ENCODE results near the gene SORCS2.

SORCS2 gene

GRCh38 chr4:7747566-7747965, 555.2 kb downstream of the SORCS2 start:
- no peak overlapping the region for H3K27ac ChIP-seq (ENCODE audit: insufficient read depth in 1 of 2, low read depth in 1 of 2, low read length in 2 of 2, poor library complexity in 1 of 2, severe bottlenecking in 2 of 2)
- CTCF ChIA-PET, result no interaction called here
- no peak for DNase-seq

GRCh38 chr4:7750523-7750922, 558.2 kb downstream of the SORCS2 start:
- Histone ChIP-seq H3K27me3 (replicated peaks in 2 of 5; ENCODE audit: control insufficient read depth in 4 of 5, insufficient read depth in 5 of 5, low read length in 4 of 5) (peaks cover 0 to 42% (median 3%) of the 10 kb centered on the region in 5 experiments), H3K4me3 (ENCODE audit: control insufficient read depth in 1 of 7, extremely low read depth in 1 of 7, insufficient read depth in 4 of 7, low read depth in 2 of 7, low read length in 6 of 7) (no peak overlapping the region), H3K4me1 (ENCODE audit: control extremely low read depth in 1 of 4, control insufficient read depth in 4 of 4, insufficient read depth in 4 of 4, low read length in 3 of 4) (no peaks in the 10 kb centered on the region), H3K27ac (ENCODE audit: insufficient read depth in 1 of 2, low read depth in 1 of 2, low read length in 2 of 2, poor library complexity in 1 of 2, severe bottlenecking in 2 of 2) (no peak overlapping the region), H3K9me3 (ENCODE audit: control extremely low read depth in 1 of 5, control insufficient read depth in 4 of 5, insufficient read depth in 2 of 5, low read depth in 1 of 5, low read length in 4 of 5) (peaks cover 0 to 5% (median 0%) of the 10 kb centered on the region in 5 experiments), H3K36me3 (ENCODE audit: control insufficient read depth in 4 of 4, insufficient read depth in 4 of 4, low read length in 3 of 4) (no peaks in the 10 kb centered on the region)
- whole genome bisulfite sequencing (ENCODE audit: insufficient coverage), result 77% methylated on average over 6 of the region's 6 CpGs
- no peak for DNase-seq
- ChIA-PET CTCF (interaction anchor here (1.0 kb wide), 1 partner anchor 11 kb away, joined by 3 read pairs; no protein-coding TSS in a partner anchor), POLR2A (no interaction called here)

More at GRCh38 chr4:7747566-7747965, 555.2 kb downstream of the SORCS2 start:
- POLR2A ChIA-PET, result no interaction called here
- Histone ChIP-seq H3K36me3 (ENCODE audit: control insufficient read depth in 4 of 4, insufficient read depth in 4 of 4, low read length in 3 of 4) (no peaks in the 10 kb centered on the region), H3K27me3 (replicated peaks in 2 of 5; ENCODE audit: control insufficient read depth in 4 of 5, insufficient read depth in 5 of 5, low read length in 4 of 5) (peaks cover 0 to 47% (median 3%) of the 10 kb centered on the region in 5 experiments), H3K9me3 (ENCODE audit: control extremely low read depth in 1 of 5, control insufficient read depth in 4 of 5, insufficient read depth in 2 of 5, low read depth in 1 of 5, low read length in 4 of 5) (peaks cover 0 to 5% (median 0%) of the 10 kb centered on the region in 5 experiments), H3K4me3 (ENCODE audit: control insufficient read depth in 1 of 7, extremely low read depth in 1 of 7, insufficient read depth in 4 of 7, low read depth in 2 of 7, low read length in 6 of 7) (no peak overlapping the region), H3K4me1 (ENCODE audit: control extremely low read depth in 1 of 4, control insufficient read depth in 4 of 4, insufficient read depth in 4 of 4, low read length in 3 of 4) (no peaks in the 10 kb centered on the region)
- 92% methylated on average over 8 of the region's 11 CpGs for WGBS (ENCODE audit: insufficient coverage)

GRCh38 chr4:7750972-7751371, 558.6 kb downstream of the SORCS2 start:
- peaks cover 0 to 5% (median 0%) of the 10 kb centered on the region in 5 experiments for H3K9me3 ChIP-seq (ENCODE audit: control extremely low read depth in 1 of 5, control insufficient read depth in 4 of 5, insufficient read depth in 2 of 5, low read depth in 1 of 5, low read length in 4 of 5)
- no peak for DNase-seq
- no peaks in the 10 kb centered on the region for H3K4me1 ChIP-seq (ENCODE audit: control extremely low read depth in 1 of 4, control insufficient read depth in 4 of 4, insufficient read depth in 4 of 4, low read length in 3 of 4)
- ChIA-PET CTCF (interaction anchor here (1.0 kb wide), 1 partner anchor 11 kb away, joined by 3 read pairs; no protein-coding TSS in a partner anchor), POLR2A (no interaction called here)
- peaks cover 0 to 42% (median 3%) of the 10 kb centered on the region in 5 experiments for H3K27me3 ChIP-seq (replicated peaks in 2 of 5; ENCODE audit: control insufficient read depth in 4 of 5, insufficient read depth in 5 of 5, low read length in 4 of 5)
- H3K36me3 ChIP-seq (ENCODE audit: control insufficient read depth in 4 of 4, insufficient read depth in 4 of 4, low read length in 3 of 4), result no peaks in the 10 kb centered on the region
- H3K4me3 ChIP-seq (ENCODE audit: control insufficient read depth in 1 of 7, extremely low read depth in 1 of 7, insufficient read depth in 4 of 7, low read depth in 2 of 7, low read length in 6 of 7), result no peak overlapping the region
- no peak overlapping the region for H3K27ac ChIP-seq (ENCODE audit: insufficient read depth in 1 of 2, low read depth in 1 of 2, low read length in 2 of 2, poor library complexity in 1 of 2, severe bottlenecking in 2 of 2)

GRCh38 chr4:7752649-7753048, 560.3 kb downstream of the SORCS2 start:
- ChIA-PET CTCF (no interaction called here), POLR2A (no interaction called here)
- Histone ChIP-seq H3K4me1 (ENCODE audit: control extremely low read depth in 1 of 4, control insufficient read depth in 4 of 4, insufficient read depth in 4 of 4, low read length in 3 of 4) (no peaks in the 10 kb centered on the region), H3K9me3 (ENCODE audit: control extremely low read depth in 1 of 5, control insufficient read depth in 4 of 5, insufficient read depth in 2 of 5, low read depth in 1 of 5, low read length in 4 of 5) (peaks cover 0 to 5% (median 0%) of the 10 kb centered on the region in 5 experiments), H3K4me3 (ENCODE audit: control insufficient read depth in 1 of 7, extremely low read depth in 1 of 7, insufficient read depth in 4 of 7, low read depth in 2 of 7, low read length in 6 of 7) (no peak overlapping the region), H3K27me3 (replicated peaks in 2 of 5; ENCODE audit: control insufficient read depth in 4 of 5, insufficient read depth in 5 of 5, low read length in 4 of 5) (peaks cover 0 to 38% (median 3%) of the 10 kb centered on the region in 5 experiments), H3K27ac (ENCODE audit: insufficient read depth in 1 of 2, low read depth in 1 of 2, low read length in 2 of 2, poor library complexity in 1 of 2, severe bottlenecking in 2 of 2) (no peak overlapping the region), H3K36me3 (ENCODE audit: control insufficient read depth in 4 of 4, insufficient read depth in 4 of 4, low read length in 3 of 4) (no peaks in the 10 kb centered on the region)
- WGBS (ENCODE audit: insufficient coverage), result 92% methylated on average over 5 of the region's 6 CpGs
- no peak for DNase-seq

GRCh38 chr4:7753271-7753670, 560.9 kb downstream of the SORCS2 start:
- Histone ChIP-seq H3K9me3 (ENCODE audit: control extremely low read depth in 1 of 5, control insufficient read depth in 4 of 5, insufficient read depth in 2 of 5, low read depth in 1 of 5, low read length in 4 of 5) (peaks cover 0 to 5% (median 0%) of the 10 kb centered on the region in 5 experiments), H3K27me3 (replicated peaks in 2 of 5; ENCODE audit: control insufficient read depth in 4 of 5, insufficient read depth in 5 of 5, low read length in 4 of 5) (peaks cover 0 to 38% (median 5%) of the 10 kb centered on the region in 5 experiments), H3K4me3 (ENCODE audit: control insufficient read depth in 1 of 7, extremely low read depth in 1 of 7, insufficient read depth in 4 of 7, low read depth in 2 of 7, low read length in 6 of 7) (no peak overlapping the region), H3K27ac (ENCODE audit: insufficient read depth in 1 of 2, low read depth in 1 of 2, low read length in 2 of 2, poor library complexity in 1 of 2, severe bottlenecking in 2 of 2) (no peak overlapping the region), H3K4me1 (ENCODE audit: control extremely low read depth in 1 of 4, control insufficient read depth in 4 of 4, insufficient read depth in 4 of 4, low read length in 3 of 4) (no peaks in the 10 kb centered on the region), H3K36me3 (ENCODE audit: control insufficient read depth in 4 of 4, insufficient read depth in 4 of 4, low read length in 3 of 4) (no peaks in the 10 kb centered on the region)
- CTCF ChIA-PET, result no interaction called here
- POLR2A ChIA-PET, result no interaction called here
- DNase-seq, result no peak
- 96% methylated on average over 15 of the region's 15 CpGs for WGBS (ENCODE audit: insufficient coverage)

GRCh38 chr4:7753931-7754465, 561.7 kb downstream of the SORCS2 start:
- no peak for DNase-seq
- H3K27ac ChIP-seq (ENCODE audit: insufficient read depth in 1 of 2, low read depth in 1 of 2, low read length in 2 of 2, poor library complexity in 1 of 2, severe bottlenecking in 2 of 2), result no peak overlapping the region
- no peaks in the 10 kb centered on the region for H3K36me3 ChIP-seq (ENCODE audit: control insufficient read depth in 4 of 4, insufficient read depth in 4 of 4, low read length in 3 of 4)
- ChIA-PET CTCF (no interaction called here), POLR2A (no interaction called here)
- no peaks in the 10 kb centered on the region for H3K4me1 ChIP-seq (ENCODE audit: control extremely low read depth in 1 of 4, control insufficient read depth in 4 of 4, insufficient read depth in 4 of 4, low read length in 3 of 4)
- peaks cover 0 to 36% (median 7%) of the 10 kb centered on the region in 5 experiments for H3K27me3 ChIP-seq (replicated peaks in 2 of 5; ENCODE audit: control insufficient read depth in 4 of 5, insufficient read depth in 5 of 5, low read length in 4 of 5)
- peaks cover 0 to 5% (median 0%) of the 10 kb centered on the region in 5 experiments for H3K9me3 ChIP-seq (ENCODE audit: control extremely low read depth in 1 of 5, control insufficient read depth in 4 of 5, insufficient read depth in 2 of 5, low read depth in 1 of 5, low read length in 4 of 5)
- 85% methylated on average over 15 of the region's 15 CpGs for WGBS (ENCODE audit: insufficient coverage)
- no peak overlapping the region for H3K4me3 ChIP-seq (ENCODE audit: control insufficient read depth in 1 of 7, extremely low read depth in 1 of 7, insufficient read depth in 4 of 7, low read depth in 2 of 7, low read length in 6 of 7)

GRCh38 chr4:7754565-7755262, 562.4 kb downstream of the SORCS2 start:
- ChIA-PET POLR2A (no interaction called here), CTCF (no interaction called here)
- 97% methylated on average over 12 of the region's 21 CpGs for WGBS (ENCODE audit: insufficient coverage)
- no peak overlapping the region for H3K27ac ChIP-seq (ENCODE audit: insufficient read depth in 1 of 2, low read depth in 1 of 2, low read length in 2 of 2, poor library complexity in 1 of 2, severe bottlenecking in 2 of 2)
- H3K4me3 ChIP-seq (ENCODE audit: control insufficient read depth in 1 of 7, extremely low read depth in 1 of 7, insufficient read depth in 4 of 7, low read depth in 2 of 7, low read length in 6 of 7), result no peak overlapping the region
- no peaks in the 10 kb centered on the region for H3K4me1 ChIP-seq (ENCODE audit: control extremely low read depth in 1 of 4, control insufficient read depth in 4 of 4, insufficient read depth in 4 of 4, low read length in 3 of 4)
- no peaks in the 10 kb centered on the region for H3K36me3 ChIP-seq (ENCODE audit: control insufficient read depth in 4 of 4, insufficient read depth in 4 of 4, low read length in 3 of 4)
- no peak for DNase-seq
- H3K9me3 ChIP-seq (ENCODE audit: control extremely low read depth in 1 of 5, control insufficient read depth in 4 of 5, insufficient read depth in 2 of 5, low read depth in 1 of 5, low read length in 4 of 5), result peaks cover 0 to 5% (median 0%) of the 10 kb centered on the region in 5 experiments
- peaks cover 0 to 41% (median 9%) of the 10 kb centered on the region in 5 experiments for H3K27me3 ChIP-seq (replicated peaks in 2 of 5; ENCODE audit: control insufficient read depth in 4 of 5, insufficient read depth in 5 of 5, low read length in 4 of 5)

Measured in common myeloid progenitor, CD34-positive (primary cell).